PFSK-1 (cell line): ENCODE data around the gene CNTNAP2.

Experiments
- FOXP2 ChIP-seq: optimal IDR thresholded peaks from 2 replicates; pipeline ENCODE3; 2011; ENCODE audit warnings: borderline replicate concordance, control low read depth, inconsistent platforms; ENCODE audit not compliant: insufficient read depth; ENCODE audit errors: extremely low read length, extremely low read depth
- POLR2AphosphoS5 ChIP-seq: IDR thresholded peaks from 2 replicates; pipeline ENCODE4 v1.6.1; 2012; ENCODE audit warnings: low read depth, mild to moderate bottlenecking, control low read depth, low read length, moderate library complexity
- REST ChIP-seq, 2 experiments: IDR thresholded peaks; 2 replicates each; pipeline versions ENCODE4 v1.6.1 to v1.8.0; 2011 to 2012; ENCODE audit warnings: low read depth in 2 of 2, low read length in 2 of 2, control low read depth in 1 of 2, inconsistent platforms in 1 of 2, mild to moderate bottlenecking in 1 of 2, moderate library complexity in 1 of 2; ENCODE audit not compliant: insufficient read depth in 1 of 2
- SIN3A ChIP-seq: IDR thresholded peaks from 2 replicates; pipeline ENCODE4 v1.6.1; 2012; ENCODE audit warnings: mild to moderate bottlenecking, low read length, moderate library complexity, borderline replicate concordance; ENCODE audit not compliant: insufficient read depth
- TAF1 ChIP-seq: IDR thresholded peaks from 2 replicates; pipeline ENCODE4 v1.6.1; 2012; ENCODE audit warnings: low read length, control low read depth, borderline replicate concordance; ENCODE audit not compliant: insufficient read depth

Gene CNTNAP2

GRCh38 chr7:147311336-147311735, 1194.7 kb downstream of the CNTNAP2 start:
- TF ChIP-seq TAF1 (no peak), REST (IDR thresholded peaks at IDR 0.05; ENCODE audit: insufficient read depth in 1 of 2, low read depth in 2 of 2, low read length in 2 of 2) (no peak), POLR2AphosphoS5 (no peak), FOXP2 (no peak), SIN3A (no peak)

GRCh38 chr7:147321504-147321903, 1204.9 kb downstream of the CNTNAP2 start:
- no peak for TF ChIP-seq REST (IDR thresholded peaks at IDR 0.05; ENCODE audit: insufficient read depth in 1 of 2, low read depth in 2 of 2, low read length in 2 of 2)
- no peak for TF ChIP-seq SIN3A
- TF ChIP-seq FOXP2, result no peak
- no peak for TF ChIP-seq TAF1
- no peak for TF ChIP-seq POLR2AphosphoS5

- TF ChIP-seq SIN3A, result no peak
- no peak for TF ChIP-seq FOXP2
- TF ChIP-seq POLR2AphosphoS5, result no peak
- TF ChIP-seq TAF1, result no peak
- no peak for TF ChIP-seq REST (IDR thresholded peaks at IDR 0.05; ENCODE audit: insufficient read depth in 1 of 2, low read depth in 2 of 2, low read length in 2 of 2)
These were observed 1216.4 kb downstream of the CNTNAP2 start for GRCh38 chr7:147332988-147333387.

GRCh38 chr7:147363101-147363500, 1246.5 kb downstream of the CNTNAP2 start:
- TF ChIP-seq SIN3A (no peak), REST (IDR thresholded peaks at IDR 0.05; ENCODE audit: insufficient read depth in 1 of 2, low read depth in 2 of 2, low read length in 2 of 2) (no peak), TAF1 (no peak), FOXP2 (no peak), POLR2AphosphoS5 (no peak)

GRCh38 chr7:147376192-147376591, 1259.6 kb downstream of the CNTNAP2 start:
- TF ChIP-seq FOXP2, result no peak
- TF ChIP-seq POLR2AphosphoS5, result no peak
- no peak for TF ChIP-seq SIN3A
- no peak for TF ChIP-seq REST (IDR thresholded peaks at IDR 0.05; ENCODE audit: insufficient read depth in 1 of 2, low read depth in 2 of 2, low read length in 2 of 2)
- TF ChIP-seq TAF1, result no peak
